ENCODE data around the gene PSD.

DNA sequence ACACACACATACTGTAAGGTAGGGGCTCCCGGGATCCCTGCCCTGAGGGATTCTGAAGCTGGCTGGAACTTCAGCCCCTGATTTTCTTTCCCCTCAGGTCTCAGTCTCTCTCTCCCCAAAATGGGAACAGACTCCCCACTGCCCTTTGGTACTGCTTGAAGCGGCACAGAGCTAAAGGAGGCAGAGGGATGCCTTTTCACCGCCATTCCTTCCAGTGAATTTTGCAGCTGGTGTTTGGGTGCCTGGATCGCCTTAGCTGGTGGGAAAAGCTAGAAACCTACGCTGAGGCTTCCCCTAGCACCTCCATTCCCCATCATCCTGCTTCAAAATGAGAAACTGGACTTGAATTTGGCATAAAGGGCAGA lies 16.5 kb upstream of the PSD start:
- no peak for TF ChIP-seq SPI1 (IDR thresholded peaks at IDR 0.05; ENCODE audit: borderline replicate concordance, low read depth)
- TF ChIP-seq, protein P1, sequence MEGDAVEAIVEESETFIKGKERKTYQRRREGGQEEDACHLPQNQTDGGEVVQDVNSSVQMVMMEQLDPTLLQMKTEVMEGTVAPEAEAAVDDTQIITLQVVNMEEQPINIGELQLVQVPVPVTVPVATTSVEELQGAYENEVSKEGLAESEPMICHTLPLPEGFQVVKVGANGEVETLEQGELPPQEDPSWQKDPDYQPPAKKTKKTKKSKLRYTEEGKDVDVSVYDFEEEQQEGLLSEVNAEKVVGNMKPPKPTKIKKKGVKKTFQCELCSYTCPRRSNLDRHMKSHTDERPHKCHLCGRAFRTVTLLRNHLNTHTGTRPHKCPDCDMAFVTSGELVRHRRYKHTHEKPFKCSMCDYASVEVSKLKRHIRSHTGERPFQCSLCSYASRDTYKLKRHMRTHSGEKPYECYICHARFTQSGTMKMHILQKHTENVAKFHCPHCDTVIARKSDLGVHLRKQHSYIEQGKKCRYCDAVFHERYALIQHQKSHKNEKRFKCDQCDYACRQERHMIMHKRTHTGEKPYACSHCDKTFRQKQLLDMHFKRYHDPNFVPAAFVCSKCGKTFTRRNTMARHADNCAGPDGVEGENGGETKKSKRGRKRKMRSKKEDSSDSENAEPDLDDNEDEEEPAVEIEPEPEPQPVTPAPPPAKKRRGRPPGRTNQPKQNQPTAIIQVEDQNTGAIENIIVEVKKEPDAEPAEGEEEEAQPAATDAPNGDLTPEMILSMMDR (IDR thresholded peaks at IDR 0.05; ENCODE audit: insufficient read depth, low read length): no peak
